Fibroblast of skin of left biceps (primary cell): ENCODE measurements around the gene SCAMP1.
"Not testable (repeated sequence)": the region's sequence is repeated elsewhere in the genome, so short reads cannot be mapped to it uniquely, and the experiment has no call there.

Source experiments
- DNase-seq, 2 experiments: peaks; one replicate each; pipeline ENCODE4 v3.0.0-alpha.2; 2013; ENCODE audit warnings: low read depth in 2 of 2

The SCAMP1 gene

DNA sequence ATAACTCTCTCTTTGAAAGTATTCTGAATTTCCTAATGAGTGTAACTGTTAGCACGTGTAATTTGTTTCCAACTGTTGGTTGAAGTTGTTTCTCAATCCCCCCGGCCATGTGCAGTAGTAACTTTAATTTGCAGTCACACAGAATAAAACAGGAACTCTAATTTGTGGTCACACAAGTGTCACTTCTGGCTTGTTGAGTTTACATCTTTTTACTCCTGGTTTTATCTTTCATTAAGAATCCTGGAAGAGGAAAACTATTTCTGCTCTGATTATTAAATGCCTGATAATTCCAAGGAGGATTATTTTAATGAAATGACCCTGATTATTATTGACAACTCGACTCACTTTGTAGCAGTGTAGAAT, 1.2 kb downstream of the SCAMP1 start:
- no peak for DNase-seq

DNA sequence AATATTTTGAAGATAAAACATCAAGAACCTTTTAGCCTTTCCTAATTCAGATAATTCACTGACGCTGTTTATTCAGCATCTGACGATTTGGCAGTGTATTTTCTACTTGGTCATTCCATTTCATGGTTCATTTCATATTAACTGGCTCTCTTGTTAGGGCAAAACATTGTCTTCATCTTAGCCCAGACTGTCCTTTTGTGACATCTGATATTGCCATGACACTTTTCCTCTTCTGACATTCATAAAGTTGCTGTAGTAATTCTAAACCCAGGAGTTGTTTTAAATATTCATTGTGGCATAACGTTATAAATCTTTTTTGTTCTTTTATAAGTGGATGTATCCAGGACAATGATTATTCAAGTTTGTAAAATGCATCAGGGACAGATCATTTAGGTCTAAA, 1.8 kb downstream of the SCAMP1 start:
- DNase-seq = no peak

DNA sequence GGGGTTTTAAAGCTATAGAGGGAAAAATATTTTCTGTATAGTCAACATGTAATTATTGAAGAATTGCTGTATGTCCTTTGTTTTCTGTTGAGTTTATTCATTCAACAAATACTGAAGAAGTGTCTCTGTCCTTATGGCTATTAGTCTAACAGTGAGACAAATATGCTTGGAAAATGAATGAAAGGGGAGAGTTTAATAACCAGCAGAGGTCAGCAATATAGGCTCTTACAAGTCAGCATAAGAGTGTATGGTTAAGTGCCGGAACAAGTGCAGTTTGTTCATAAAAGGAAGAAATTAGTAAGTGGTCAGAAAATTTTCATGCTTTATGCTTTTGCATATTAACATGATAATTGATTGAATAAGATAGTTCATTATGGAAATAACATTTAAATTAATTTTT, 3.6 kb downstream of the SCAMP1 start:
- DNase-seq = no peak

DNA sequence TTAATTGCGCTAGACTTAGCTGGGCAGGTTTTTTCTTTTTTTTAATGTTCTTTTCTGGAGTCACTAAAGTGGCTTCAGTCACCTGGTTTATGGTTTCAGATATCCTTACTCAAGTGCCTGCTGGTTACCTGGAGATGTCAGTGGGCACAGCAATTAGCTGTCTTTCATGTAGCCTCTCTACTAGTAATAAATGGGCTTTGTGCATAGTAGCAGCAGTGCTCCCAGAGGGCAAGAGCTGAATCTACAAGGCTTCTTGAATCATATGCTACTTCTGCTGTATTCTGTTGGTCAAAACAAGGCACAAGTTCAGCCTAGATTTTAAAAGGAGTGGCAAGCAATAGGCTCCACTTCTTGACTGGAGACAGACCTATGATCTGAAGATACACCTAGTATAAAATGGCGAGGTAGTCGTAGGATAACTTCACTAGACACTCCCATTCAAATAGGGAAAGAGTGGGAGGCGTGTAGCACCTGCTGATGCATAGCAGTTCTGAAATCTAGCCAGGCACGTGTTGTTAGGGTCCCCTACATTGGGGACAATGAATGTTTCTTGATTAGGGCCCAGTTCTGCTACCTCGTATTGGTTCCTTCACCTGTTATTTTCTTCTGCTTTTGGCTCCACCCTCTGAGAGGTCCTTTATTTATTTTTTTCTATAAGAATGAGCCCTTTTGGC, 7.0 kb downstream of the SCAMP1 start:
- DNase-seq = no peak

DNA sequence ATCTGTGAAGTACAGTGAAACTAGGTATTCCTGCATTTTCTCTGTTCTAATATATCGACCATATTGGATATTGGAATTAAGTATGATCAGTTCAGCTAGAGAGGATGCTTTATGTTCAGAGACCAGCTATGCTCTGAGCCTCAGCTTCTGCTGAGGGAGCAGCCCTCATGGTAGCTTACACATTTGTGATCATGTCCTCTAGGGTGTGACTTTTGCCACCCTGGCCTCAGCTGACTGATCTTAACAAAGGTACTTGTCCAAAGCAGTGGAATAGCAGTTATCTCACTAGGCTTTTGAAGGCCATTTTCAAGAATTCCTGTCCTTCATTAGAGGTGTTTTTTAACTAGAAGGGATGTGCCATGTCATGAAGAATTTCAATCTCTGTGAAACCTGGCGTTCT, 9.3 kb downstream of the SCAMP1 start:
- no peak for DNase-seq

DNA sequence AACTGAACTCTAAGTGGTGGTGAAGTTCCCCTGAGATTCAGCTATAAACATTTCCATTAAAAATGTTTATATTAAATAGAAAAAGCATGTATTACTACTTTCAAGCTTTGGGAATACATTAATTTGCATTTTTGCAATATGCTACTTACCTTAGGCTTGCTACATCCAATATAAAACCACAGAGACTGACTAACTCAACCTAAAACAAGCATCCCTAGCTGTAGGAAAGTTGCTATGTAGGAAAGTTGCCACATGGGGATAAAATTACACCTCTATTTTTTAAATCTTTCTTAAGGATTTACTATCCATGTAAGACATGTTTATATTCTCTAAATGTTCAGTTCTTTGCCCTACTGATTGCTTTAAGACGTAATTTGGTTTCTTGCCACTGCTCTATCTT, 12.8 kb downstream of the SCAMP1 start:
- no peak for DNase-seq

DNA sequence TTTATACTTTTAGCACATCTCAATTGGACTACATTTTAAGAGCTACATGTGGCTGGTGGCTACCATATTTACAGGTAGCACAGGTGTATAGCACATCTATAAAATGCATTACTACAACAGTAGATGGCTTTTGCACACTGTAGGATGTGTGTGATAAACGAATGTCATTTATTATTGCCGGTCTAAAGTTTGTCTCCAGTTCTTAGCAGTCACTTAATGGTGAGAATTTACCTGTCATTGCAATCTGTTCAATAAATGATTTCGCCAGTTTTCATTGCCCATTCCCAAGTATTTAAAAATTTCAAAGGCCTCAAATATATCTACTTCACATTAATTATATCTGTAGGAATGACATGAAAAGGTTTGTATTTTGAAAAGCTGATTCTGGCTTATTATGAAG, 15.9 kb downstream of the SCAMP1 start:
- DNase-seq = no peak

DNA sequence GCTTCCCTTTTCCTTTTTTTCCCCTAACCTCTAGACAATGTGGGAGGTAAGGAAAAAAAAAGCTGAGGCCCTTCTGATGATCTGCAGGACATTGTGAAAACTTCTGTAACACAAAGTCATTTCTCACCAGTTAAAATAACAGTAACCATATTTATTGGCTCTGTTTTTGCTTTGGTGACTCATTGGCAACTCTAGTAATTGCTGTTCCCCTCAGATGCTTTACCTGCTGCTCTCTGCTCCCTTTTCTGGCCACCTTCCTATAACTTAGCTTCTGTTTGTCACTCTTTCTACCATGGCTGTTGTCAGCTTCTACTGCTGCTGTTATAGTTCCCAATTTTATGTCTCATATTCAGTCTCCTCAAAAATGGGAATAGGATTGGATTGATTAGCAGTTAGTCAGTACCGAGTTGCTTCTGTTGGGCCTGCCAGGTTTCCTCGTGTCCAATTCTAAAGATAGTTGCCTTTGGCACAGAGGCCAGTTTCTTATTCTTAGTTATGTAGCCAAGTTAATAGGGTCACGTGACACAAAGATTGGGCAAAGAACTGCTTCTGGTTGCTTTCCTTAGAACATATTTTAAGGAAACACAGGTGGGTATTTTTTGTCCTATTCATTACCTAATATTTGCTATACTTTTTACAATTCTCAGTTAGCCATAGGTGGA, 16.8 kb downstream of the SCAMP1 start:
- DNase-seq = no peak

DNA sequence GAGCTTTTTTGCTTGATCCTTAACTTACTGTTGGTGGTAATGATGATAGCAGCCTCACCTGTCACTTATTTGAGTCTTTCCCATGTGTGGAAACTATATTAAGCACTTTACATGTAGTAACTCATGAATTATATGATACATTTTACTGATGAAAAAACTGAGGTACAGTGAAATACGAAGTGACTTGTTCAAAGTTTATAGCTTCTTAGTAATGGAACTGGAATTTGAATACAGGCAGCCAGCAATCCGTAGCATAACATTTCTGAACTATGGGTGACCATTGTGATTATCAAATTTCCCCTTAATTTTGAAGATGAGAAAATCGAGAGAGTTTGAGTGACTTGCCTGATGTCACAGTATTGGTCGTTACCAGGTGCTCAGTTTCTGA, 17.3 kb downstream of the SCAMP1 start:
- no peak for DNase-seq

DNA sequence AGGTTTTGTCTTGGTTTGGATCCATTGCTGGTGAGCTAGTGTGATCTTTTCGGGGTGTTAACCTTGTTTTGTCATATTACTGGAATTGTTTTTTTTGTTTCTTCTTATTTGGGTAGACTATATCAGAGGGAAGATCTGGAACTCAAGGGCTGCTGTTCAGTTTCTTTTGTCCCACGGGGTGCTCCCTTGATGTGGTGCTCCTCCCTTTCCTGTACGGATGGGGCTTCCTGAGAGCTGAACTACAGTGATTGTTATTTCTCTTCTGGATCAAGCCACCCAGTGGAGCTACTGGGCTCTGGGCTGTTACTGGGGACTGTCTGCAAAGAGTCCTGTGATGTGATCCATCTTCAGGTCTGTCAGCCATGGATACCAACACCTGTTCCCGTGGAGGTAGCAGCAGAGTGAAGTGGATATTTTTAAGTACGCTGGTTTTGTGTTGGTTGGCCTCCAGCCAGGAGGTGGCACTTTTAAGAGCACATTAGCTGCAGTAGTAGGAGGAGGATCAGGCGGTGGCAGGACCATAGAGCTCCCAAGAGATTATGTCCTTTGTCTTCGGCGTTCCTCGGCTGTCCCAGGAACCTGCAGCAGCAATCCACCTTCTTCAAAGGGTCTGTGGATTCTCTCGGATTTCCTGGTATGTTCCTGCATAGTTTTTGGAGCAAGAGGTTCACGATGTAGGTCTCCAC, 27.2 kb downstream of the SCAMP1 start:
- DNase-seq = no peak

DNA sequence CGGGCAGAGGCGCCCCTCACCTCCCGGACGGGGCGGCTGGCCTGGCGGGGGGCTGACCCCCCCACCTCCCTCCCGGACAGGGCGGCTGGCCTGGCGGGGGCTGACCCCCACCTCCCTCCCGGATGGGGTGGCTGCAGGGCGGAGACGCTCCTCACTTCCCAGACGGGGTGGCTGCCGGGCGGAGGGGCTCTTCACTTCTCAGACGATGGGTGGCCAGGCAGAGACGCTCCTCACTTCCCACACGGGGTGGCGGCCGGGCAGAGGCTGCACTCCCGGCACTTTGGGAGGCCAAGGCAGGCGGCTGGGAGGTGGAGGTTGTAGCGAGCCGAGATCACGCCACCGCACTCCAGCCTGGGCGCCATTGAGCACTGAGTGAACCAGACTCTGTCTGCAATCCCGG, 30.9 kb downstream of the SCAMP1 start:
- not testable (repeated sequence) for DNase-seq

DNA sequence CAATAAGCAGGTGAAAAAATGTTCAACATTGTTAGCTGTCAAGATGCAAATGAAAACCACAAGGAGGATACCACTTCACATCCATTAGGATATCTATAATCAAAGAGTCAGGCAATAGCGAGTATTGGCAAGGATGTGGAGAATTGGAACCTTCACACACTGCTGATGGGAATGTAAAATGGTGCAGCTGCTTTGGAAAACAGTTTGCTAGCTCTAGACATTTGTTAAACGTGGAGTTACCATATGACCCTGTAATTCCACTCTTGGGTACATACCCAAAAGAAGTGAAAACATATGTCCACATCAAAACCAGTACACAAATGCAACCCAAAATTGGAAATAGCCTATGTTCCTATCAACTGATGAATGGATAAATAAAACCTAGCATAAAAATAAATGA, 37.4 kb downstream of the SCAMP1 start:
- no peak for DNase-seq

DNA sequence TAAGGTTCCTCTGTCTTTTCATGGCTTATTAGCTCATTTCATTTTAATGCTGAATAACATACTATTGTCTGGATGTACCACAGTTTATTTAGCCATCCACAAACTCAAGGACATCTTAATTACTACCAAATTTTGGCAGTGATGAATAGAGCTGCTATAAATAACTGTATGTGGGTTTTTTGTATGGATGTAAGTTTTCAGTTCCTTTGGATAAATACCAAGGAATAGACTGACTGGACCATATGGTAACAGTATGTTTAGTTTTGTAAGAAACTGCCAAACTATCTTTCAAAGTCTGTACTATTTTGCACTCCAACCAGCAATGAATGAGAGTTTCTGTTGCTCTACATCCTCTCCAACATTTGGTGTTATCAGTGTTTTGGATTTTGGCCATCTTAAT, 38.7 kb downstream of the SCAMP1 start:
- DNase-seq = peak; percentile 64 to 73

DNA sequence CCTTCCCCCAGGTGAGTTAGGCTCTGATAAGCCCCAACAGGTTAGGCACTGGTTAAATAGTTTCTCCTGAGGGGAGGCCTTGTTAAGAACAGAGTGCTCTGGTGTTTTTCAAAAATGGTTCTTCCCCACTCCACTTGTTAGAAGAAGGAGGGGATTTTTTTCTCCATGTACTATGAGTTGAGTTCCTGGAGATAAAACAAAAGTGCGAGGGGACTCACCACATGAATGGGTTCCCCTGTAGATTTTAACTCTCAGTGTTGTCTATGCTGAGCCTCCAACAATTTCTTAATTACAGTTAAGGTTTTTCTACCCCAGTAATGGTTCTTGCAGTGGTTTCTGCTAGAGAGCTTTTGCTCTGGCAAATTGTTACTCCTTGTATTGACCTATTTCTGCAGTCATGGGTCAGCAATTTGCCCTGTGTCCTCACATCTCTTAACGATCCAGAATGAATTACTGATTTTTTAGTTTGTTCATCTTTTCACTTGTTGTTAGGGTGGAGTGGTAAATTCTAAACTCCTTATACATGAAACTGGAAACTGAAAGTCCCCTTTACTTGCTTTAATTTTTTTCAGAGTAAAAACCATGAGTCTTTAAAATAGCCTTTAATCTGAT, 44.4 kb downstream of the SCAMP1 start:
- DNase-seq = no peak

DNA sequence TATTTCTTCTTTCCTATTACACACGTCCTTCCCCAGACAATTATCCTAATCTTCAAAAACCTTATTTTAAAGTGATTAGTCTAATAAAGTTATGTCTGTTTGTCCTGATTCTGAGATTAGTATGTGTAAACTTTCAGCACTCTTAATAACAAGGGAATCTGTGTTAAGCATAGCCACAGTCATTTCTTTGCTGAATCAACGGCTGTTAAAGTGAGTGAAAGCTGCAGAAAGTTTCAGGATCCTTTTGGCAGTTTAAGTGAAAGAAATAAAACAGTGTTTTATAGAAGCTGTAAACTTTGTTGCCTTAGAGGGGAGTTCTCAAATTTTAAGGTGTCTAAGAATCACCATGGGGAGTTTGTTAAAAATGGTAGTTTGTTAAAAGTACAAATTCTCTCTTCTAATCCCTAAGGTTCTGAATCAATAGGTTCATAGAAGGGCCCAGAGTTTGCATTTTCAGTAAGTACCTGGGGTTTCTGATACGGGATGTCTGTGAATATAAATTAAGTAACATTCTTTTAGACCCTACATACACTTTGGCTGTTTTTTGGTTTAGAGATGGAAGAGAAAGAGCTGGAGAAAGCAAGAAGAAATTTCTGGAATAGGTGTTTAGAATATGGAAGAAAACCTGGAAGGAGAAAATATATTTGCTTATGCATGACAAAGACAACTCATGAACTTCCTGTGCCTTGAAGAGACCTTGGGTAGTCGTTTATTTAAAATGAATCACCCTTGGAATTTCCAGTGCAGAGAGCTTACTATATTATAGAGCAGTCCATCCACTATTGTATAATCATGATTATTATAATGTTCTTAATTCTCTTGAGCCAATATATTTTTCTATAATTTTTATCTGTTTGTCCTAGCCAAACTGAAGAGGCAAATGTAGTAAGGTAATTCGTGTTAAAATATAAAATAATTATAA, 45.7 kb downstream of the SCAMP1 start:
- DNase-seq = no peak

DNA sequence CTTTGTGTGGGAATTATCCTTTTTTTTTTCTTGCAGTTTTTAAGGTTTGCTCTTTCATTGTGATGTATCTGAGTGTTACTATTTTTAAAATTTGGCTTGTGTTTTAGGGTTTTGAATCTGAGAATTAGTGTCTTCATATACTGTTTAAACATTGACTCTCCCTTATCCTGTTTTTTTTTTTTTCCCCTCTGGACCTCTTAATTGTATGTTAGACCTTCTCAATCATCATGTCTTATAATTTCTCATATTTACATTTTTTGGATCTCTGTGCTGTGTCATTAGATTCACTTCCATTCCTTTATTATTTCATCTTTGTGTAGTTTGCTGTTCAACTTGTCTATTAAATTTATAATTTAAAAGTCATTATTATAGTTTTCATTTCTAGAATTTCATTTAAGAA, 47.0 kb downstream of the SCAMP1 start:
- no peak for DNase-seq

DNA sequence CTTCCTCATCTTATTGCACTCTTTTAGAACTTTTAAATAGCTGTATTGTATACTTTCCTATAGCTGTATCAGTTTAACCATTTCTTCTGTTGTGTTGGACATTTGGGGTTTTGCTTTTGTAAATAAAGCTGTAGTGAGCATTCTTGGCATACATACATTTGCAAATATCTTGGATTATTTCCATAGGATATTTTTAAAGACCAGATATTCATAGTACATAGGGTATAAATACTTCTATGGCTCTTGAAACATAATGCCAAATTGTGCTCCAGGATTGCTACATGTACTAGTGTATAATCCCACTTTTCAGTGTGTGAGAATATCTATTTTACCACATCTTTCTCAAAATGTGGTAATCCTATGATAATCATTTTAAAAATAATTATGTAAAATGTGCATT, 51.2 kb downstream of the SCAMP1 start:
- no peak for DNase-seq

DNA sequence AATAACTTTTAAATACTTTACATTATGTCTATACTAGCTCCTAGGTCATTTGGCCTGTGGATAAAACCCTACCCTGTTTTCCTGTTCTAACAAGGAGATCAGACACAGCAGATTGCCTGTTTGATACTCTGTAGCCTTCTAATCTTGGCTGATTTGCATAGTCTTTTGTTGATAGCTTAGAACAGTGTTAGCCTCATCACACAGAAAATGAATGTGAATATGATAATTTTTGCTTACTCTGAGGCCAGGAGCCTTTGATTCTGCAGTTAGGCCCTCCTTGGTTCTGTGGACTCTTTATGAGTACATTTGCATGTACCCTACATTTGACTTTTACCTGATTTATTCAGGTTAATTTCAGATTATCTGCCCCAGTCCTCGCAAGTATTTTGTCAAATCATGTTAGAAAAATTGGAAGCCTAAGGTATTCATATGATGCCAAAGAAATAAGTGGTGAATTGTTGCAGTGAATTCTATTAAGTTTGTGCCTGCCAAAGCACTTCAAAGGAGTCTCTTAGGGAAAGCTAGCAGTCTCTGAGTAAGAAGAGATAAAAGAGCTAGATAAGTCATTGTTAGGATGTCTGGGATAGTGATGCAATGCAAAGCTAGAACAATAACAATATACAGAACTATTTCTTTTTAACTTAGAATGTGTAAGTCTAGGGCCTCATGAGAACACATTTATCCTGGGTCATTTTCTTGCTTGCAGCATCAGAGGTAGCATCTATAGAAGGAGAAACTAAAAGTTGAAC, 56.4 kb downstream of the SCAMP1 start:
- no peak for DNase-seq

DNA sequence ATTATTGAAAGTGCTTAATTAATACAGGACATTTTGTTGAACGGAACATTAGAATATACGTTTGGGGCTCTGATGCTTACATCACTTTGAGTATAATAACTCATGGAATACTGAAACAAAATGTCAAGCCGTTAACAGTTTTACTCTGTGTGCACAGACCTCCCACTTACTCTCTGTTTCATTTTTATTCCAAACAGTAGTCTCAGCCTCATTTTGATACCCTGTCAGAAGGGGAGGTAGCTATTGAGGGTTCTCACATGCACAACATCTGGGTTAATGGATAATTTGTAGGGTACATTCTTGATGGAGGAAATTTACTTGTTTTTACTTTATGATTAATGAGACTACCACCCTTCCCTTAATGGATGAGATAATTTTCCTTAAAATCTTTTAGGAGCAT, 59.0 kb downstream of the SCAMP1 start:
- DNase-seq = no peak

DNA sequence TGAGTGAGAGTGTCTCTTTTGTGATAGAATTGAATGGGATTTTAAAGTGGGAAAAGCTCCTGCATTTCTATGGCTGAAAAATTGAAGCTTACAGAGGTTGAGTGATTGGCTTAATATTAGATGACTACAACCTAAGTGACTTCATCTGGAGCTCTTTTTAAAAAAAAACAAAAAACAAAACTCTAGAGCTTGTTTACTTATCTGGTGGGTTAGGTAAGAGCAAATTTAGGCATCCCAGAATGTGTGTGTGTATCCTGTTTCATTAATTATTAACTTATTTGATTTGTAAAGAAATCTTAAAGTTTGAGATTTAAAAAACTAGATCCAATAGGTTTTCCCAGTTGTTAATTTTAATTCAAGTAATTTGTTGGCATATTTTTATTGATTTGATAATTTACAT, 60.1 kb downstream of the SCAMP1 start:
- DNase-seq = no peak

DNA sequence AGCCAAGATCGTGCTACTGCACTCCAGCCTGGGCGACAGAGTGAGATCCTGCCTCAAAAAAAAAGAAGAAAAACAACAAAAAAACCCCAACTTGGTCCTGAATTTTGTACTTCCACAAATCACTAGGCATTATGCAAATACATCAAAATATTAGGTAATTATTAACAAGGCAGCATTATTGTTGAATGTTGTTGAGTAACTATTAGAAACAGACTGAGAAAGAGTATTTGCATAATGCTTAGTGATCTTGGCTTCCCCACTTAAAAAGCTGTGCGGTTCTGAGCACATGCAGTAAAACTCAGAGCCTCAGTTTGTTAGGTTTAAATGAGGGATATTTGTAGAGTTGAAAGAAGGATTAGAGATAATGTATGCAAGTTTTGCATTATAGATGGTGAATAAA, 64.2 kb downstream of the SCAMP1 start:
- DNase-seq = no peak
